Eye (tissue), 1 donor: Measurements from ENCODE around the gene FGF14.
"Not testable (repeated sequence)": the region's sequence is repeated elsewhere in the genome, so short reads cannot be mapped to it uniquely, and the experiment has no call there.

Source experiments
- DNase-seq: peaks from one replicate; pipeline ENCODE4 v3.0.0-alpha.2; 2015

The FGF14 gene

DNA sequence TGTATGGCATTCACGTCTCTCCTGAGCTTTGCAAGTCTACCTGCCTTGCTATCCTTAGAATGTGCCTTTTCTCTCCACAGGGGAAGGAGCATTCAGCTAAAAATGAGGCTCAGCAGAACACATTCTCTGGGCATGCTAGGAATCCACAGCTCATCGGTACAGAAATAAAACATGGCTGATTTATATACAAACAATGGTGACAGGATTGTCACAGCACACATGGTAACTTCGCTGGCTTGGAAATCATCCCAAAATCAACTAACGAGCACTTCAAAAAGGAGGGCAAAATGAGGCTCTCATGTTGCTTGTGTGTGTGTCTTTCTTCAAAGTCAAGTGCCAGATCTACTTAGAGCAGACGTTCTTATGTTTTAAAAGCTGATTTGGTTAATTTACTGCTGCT lies 373.0 kb downstream of the FGF14 start:
- no peak for DNase-seq

DNA sequence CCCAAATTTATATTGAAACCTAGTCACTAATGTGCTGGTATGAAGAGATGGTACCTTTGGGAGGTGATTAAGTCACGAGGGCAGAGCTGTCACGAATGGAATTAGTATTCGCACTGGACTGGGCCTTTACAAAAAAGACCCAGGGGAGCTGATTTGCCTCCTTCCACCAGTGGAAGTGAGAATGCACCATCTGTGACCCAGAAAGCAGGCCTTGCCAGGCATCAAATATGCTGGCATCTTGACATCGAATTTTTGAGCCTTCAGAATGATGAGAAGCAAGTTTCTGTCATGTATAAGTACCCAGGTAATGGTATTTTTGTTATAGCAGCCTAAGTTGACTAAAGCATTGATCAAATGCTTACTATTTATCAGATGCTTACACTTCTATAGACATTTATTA lies 373.6 kb downstream of the FGF14 start:
- DNase-seq: no peak

DNA sequence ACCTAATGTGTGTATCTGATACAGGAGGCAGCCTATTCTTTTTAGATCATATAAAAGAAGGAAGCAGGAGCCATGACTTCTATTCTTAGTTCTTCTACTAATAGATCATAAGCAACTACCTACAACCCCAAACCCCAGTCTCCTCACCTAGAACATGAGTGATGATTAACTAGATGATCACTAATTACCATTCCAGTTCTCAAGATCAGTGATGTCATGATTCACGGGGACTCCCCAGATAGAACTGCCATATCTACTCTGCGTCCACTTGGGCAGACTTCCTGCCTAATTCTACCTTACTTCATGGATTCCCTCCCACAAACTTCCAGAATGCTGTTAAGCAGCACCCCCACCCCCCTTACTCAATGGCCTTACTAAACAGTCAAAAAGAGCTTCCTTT lies 380.1 kb downstream of the FGF14 start:
- DNase-seq: no peak

DNA sequence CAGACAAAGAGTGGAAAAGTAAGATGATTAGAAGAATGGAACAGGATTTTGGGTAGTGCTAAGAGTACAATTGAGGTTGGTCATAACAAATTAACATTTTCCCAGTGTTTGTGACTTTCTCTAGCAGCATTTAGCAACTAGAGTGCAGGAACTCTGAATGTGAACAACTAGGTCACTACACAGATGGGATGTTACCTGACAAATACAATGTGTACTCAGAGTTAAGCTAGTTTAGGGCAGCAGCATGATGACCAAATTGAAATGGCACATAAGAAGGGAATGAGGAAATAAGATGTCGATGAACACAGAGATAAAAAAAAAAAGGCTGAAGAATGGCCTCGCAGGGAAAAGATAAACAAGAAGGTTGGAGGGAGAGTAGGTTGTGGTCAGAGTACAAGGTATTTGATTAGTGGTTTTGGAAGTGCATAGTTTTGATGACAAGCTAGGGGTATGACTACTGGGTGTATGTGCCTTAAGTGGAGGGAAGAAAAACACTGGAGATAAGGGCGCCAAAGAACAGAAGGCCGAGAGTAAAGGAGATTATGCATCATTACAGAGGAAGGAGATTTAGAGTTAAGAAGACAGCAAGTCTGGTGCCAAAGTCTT lies 381.1 kb downstream of the FGF14 start:
- no peak for DNase-seq

DNA sequence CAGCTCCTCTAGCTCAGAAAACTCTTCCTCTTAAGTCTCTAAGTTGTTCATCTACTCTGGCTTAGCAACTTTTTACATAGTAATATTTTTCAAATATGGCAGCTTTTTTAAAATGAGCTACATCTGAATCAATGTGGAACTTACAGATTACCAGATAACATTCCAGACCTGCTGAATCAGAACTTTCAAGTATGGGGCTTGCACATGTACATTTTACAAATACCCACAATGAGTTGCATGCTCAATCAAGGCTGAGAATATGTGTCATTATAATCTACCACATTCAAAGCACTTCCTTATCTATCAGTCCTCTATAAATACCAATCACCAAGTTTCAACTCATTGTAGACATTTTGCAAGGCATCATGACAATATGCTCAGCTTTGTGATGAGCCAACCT lies 383.1 kb downstream of the FGF14 start:
- no peak for DNase-seq

DNA sequence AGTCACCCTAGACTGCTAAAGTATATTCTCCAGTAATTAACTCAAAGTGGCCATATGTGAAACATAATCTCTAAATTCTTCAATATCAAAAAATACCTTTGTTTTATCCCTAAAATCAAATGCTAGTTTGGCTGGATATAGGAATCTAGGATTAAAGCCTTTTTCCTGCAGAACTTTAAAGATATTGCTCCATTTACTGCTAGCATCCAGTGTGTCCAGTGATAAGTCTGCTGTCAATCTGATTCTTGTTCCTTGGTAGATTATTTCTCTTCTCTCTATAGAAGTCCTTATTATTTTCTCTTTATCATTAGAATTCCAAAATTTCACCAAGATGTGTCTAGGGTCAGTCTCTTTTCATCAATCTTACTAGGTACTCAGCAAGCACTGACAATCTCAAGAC lies 384.6 kb downstream of the FGF14 start:
- no peak for DNase-seq

DNA sequence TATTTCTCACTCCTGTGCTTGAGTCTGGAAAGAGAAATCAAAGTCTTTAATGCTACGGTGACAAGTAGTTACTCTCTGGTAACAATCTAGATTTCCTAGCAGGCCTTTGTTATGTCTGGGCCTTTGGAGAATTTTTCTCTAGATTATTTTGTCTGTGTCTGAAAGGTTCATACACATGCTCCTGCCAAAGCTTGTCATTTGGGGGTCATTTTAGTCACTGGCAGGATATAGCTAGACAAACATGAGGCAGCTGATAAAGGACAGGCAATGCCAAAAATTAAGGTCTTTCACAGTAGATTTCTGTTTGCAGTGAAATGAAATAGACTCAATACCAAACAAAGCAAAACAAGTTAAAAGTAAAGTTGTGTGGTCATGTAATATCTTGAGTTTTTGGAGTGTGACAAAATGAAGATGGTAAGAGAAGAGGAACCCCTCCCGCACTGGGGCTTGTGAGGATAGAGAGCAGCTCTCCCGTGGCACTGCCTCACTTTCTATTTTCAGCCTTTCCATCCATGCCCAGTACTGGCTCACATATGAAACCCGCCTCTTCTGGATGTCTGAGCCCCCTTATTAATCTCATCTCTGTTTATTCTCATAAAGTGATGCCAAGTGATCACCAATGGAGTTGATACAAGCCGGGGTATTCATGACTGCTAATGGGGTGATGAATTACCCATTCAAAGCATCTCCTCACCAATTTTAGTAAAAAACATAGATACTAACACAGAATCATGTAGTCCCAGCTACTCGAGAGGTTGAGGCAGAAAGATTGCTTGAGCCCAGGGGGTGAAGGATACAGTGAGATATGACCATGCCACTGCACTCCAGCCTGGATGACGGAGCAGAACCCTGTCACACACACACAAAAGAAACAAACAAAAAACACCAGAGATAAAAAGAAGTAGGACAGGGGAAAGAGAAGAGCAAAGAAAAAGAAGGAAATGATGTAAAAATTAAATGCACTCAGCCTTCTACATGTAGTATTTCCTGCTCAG lies 389.3 kb downstream of the FGF14 start:
- DNase-seq: no peak

DNA sequence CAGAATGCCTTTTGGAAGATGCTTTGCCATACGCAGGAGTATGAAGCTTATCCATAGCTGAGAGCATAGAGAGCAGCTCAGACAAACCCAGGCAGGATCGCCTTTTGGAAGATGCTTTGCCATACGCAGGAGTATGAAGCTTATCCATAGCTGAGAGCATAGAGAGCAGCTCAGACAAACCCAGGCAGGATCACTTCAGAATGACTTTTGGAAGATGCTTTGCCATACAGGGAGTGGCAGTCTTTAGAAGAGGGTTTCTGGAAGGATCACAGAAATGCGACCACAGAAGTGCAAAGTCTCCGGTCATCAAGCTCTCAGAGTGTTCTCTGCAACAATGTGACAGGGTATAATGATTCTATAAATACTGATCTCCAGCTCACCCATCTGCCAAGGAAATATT lies 390.4 kb downstream of the FGF14 start:
- DNase-seq: not testable (repeated sequence)

DNA sequence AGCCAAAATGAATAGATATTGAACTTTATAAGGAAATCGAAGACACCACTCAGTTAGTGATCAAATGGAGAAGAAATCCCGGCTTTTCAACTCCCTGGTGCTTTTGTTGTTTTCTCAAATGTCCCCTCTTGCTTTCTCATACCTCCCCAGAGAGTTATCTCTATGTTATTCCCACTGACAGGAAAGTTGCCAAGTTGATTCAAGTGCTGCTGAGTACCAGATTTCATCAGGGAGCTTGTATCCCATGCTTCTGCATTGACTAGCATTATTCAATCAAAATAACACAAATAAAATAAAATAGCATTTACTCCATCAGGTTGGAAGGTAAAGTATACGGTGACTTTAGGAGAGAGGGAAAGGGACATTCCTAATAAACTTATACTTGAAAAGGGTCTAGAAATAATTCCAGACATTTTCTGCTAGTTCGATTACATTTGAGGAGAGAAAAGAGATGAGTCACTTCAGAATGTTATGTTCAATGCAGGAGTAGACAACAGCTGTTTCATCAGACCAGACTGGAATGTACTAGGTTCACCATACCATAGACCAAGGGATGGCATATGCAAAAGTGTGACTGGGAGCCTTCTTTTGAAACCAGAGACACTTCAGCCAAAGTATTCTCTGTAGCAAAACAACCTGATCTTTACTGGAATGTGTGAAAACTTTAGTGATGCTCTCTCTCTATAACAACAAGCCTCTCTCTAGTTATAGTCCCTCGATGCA lies 397.8 kb downstream of the FGF14 start:
- no peak for DNase-seq

DNA sequence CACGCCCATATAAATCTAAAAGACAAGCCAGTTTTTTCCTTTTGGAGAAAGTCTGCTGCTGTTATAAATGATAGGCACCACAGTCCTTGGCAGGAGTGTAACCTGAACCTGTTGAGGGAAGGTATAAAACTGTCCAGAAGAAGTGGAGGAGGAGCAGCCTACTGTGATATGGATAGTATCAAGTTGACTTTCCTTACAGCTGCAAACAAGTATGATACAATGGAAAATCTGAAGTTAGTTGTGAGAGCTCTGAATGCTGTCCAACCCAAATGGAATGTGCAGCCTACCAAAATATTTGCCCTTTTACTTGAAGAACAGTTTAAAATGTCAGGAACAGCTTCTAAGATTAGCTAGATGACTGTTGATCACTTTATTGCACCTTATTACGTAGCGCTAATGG lies 399.6 kb downstream of the FGF14 start:
- no peak for DNase-seq

DNA sequence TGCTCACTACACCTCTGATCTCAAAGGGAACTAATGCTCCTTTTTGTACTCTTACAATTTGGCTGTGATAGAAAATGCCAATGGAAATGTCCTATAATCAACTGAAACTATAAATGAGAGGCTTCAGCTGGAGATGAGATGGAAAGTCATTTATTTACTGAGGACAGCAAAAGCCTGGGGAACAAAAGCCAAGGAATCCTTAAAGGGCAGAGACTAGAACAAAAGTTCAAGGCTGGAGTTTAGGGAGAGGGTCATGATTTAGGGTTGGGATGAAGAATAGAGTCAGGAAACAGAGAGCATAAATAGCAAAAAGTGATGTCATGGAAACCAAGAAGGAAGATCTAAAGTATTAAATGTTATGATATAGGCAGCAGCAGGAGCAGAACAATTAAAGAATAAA lies 401.1 kb downstream of the FGF14 start:
- no peak for DNase-seq

DNA sequence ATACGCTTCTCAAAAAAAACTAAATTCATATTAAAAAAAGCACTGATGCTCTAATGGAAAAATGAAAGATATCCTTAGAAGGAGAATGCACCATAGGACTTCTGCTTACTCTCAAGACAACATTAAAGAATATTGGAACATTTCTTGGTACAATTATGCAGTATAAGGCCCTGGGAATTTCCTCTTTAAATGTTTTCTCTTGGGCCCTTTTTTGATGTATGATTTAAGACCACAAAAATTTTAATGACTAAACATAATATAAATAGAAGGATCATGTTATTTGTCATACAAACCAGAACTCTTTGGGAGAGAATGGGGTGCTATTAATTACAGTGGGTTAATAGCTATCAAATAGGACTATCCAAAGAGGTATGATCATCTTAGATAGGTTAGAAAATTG lies 403.7 kb downstream of the FGF14 start:
- no peak for DNase-seq

DNA sequence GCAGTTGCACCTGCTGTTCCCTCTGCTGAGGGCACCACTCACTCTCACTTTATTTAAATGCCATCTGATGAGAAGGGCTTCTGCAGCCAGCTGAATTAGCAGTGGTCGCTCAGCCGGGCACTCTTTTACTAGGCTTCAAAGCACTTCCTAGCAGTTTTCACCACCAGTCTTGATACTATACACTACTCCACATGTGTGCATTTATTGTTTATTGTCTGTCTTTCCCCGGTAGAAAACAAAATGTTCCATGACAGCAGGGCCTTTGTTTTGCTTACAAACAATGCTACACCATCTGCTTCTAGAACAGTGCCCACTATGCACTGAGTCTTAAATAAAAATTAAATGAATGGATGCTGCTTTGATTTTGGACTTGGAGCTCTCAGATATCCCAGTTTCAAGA lies 404.9 kb downstream of the FGF14 start:
- no peak for DNase-seq

DNA sequence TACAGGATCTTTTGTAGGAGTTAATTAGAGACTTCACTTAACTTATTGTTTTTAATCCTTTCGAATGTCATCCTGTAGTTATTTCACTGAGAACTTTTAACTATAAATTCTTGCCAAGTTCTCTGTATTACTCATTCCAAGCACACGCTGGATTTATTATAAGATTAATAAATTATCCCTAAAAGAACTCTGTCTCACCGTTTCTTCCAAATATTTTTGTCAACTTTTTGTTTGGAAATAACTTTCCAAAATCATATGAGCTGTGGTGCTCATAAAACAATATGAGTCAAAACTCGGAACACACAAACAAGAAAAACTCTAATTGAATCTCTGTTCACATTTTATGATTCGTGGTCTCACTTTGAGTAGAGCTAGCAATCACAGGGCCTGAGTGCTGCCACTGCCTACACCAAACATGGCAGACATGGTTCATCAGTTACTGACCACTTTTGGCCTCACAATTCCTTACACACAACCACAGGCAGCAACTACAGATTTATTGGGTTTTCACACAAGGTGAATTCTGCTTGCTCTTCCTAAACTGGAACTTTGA lies 412.0 kb downstream of the FGF14 start:
- no peak for DNase-seq

DNA sequence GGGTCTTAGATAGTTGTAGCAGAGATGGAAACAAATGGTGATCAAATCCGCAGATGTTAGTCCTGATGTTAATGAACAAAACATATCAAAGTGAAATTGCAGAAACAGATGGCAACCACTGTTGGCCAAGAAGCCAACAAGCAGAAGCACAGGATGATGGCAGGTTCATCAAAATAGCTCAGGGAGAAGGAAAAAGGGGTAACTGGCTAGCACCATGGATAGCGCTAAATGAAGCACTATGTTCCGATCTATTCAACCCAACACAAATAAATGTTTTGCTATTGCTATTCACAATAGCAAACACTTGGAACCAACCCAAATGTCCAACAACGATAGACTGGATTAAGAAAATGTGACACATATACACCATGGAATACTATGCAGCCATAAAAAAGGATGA lies 413.7 kb downstream of the FGF14 start:
- DNase-seq: no peak

DNA sequence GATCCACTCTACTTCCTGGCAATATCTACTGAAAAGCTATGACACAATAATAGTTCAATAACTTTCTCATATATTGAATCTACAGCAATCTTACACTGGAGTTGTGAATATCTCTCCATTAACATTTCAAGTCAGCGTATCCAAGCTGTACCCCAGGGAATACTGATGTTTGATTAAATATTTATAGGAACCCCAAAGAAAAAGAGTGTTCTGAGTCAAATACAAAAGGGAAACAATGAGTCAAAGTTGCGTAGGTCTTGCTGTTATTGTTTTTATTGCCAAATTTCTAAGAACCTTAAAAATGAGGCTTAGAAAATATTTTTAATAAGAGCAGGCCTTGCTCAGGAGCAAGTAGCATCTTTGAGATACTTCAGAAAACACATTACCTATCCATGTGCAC lies 415.5 kb downstream of the FGF14 start:
- peak; percentile 43 for DNase-seq

DNA sequence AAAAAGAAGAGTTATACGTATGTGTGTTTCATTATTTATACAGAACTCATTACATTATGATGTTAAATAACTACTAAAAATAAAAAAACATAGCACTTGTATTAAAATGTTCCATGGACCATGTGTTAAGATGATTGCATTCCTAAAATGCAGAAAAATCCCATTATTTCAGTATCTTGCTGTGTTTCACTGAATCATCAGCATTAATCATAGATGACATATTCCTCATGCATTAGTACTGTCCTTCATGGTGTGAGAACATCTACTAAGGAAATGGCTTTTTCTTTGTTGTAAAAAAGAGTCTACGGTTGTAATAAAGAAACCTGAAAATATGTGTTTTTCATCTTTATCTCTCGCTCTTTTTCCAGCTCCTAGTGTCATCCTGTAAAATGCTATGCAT lies 416.5 kb downstream of the FGF14 start:
- DNase-seq: peak; percentile 75

DNA sequence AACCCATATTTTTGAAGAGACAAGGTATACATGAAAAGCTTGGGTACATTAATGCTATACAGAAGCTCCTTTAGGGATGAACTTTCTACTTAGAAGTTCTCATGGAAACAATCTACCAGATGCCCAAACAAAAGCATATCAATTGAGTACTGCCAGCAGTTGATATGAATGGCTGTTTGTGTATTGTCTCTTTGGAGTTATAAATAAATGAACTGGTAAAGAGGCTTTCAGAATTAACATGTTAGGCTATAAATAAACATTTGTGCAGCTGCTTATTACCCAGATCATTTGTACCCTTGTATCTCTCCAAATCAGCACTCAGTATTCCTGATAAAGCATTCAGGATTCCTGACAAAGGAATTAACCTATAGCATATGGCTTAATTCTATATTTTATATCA lies 418.9 kb downstream of the FGF14 start:
- DNase-seq: no peak

DNA sequence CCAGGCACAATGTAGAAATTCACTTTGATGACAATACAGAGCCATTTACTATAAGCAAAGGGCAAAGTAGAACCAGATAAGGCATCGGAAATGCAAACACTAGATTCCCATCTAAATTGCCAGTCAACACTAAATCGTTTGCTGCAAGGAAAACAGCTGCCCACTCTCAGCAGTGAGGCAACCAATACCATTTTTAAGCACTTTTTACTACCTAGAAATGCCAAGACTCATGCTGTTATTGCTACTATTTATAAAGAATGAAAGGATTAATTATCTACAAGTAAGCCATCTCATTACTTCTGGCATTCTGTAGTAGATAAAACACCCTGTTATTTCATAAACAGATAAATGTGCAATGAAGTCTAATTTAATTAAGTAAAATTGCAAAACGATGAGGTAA lies 422.0 kb downstream of the FGF14 start:
- DNase-seq: no peak

DNA sequence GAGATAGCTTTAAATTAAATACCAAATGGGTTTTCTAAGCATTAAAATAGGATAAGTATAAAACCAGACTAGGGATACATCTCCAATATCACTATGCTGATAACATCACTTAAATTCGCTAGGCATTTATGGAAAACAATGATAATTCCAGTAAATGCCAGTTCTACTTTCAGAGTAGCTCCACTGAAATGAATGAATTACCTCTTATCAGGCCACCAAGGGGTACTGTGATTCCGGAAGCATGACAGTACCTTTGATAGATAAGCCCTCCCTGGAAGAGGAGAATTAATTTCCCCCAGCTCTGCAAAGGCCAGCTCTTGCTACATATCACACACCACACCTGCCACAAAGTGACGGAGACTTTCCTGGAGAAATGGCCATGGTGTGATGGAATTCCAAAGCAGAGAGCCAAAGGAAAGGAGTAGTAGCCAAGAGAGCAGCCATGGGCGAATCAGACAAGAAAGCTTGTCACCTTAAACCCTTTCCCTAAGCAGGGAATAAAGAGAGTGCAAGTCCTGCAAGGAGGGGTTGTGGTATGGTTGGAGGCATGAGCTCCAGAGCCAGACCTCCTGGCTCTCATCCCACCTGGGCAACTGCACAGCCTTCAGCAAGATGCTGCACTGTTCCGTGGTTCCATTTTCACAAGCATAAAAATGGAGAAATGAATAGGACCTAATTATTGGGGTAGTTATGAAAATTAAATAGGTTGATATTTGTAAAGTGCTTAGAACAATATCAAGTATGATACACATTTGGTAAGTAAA lies 423.1 kb downstream of the FGF14 start:
- DNase-seq: no peak

DNA sequence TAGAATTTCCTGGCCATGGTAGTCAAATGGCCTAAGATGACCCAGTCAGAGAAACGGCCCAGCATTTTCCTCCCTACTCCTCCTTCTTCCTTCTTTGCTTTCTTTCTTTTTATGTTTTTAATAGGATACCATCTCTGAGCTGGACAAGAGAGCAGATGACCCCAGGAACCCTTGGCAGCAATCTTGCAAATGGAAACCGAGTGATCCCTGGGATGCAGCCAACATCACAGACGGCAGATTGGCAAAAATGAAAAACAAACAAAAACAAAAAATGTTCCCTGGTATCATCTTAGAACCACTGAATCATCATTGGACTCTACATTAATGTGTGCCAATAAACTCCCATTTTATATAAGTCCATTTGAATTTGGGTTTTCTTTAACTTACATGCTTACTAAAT lies 424.4 kb downstream of the FGF14 start:
- DNase-seq: no peak

DNA sequence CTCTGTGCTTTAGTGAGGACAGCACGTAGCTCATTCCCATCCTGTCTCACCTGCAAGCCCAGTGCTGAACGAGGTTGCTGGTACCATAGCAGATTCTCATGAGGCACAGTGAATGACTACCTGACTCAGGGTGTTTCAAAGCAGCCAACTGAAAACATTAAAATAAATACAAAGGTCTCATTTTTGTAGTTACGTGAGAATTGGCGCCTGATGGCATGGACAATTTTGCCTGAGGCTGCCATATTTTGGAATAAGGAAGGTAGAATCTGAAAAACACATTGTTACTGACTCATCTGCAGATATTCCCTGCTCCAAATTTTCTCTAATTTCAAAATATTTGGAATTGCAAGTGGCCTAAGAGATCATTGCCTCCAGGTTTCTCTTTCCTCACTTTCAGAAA lies 429.7 kb downstream of the FGF14 start:
- DNase-seq: no peak

DNA sequence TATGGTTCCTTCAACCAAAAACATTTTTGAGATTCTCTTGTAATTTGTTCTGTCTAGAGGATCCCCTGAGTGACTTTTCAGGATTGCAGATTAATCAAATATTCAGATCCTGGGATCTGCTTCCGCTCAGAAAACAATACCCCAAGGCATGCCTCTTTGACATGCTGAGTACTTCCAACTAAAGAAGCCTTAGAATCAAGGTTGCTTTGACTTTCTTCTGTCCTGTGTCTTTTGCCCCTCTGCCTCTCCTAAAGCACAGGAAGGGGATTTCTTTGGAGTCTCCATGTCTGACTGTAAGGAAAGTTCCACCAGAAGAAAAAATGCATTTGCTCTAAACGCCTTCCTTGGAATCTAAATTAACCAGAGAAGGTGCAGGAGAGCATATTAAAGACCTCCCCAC lies 431.5 kb downstream of the FGF14 start:
- DNase-seq: no peak
